Cortex of kidney (tissue), 1 donor: ENCODE measurements around the gene NRARP.

Source experiments
- DNase-seq: peaks from one replicate; lab custom pipeline; 2025; lab: John Stamatoyannopoulos, UW

NRARP gene

DNA sequence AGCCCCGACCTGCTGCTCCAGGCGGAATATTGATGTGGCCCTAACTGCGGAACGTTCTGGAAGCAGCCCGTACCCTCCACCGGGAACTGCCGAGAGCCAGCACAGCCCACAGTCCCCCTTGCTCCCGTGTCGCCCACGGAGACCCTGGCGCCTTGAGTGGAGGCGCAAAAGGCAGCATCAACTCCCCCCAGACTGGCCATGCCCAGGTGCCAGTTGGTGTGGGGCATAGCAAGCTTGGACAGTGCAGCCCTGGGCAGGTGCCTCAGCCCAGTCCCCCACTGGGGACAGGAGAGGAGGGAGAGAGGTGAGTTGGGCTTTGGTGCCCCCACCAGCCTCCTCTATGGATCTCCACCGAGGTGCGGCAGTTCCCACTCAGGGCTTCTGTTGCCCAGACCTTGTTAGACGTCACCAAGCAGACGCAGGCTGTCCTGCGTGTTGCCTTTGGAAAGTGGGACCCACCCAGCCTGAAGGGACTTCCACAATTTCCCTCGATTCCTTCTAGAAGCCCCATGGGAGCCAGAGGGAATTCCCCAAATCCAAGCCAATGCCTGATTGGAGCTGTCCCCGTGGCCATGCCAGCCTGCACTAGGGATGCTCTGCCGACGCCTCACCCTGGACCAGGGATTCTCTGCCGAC, 19.8 kb upstream of the NRARP start:
- DNase-seq = no peak

DNA sequence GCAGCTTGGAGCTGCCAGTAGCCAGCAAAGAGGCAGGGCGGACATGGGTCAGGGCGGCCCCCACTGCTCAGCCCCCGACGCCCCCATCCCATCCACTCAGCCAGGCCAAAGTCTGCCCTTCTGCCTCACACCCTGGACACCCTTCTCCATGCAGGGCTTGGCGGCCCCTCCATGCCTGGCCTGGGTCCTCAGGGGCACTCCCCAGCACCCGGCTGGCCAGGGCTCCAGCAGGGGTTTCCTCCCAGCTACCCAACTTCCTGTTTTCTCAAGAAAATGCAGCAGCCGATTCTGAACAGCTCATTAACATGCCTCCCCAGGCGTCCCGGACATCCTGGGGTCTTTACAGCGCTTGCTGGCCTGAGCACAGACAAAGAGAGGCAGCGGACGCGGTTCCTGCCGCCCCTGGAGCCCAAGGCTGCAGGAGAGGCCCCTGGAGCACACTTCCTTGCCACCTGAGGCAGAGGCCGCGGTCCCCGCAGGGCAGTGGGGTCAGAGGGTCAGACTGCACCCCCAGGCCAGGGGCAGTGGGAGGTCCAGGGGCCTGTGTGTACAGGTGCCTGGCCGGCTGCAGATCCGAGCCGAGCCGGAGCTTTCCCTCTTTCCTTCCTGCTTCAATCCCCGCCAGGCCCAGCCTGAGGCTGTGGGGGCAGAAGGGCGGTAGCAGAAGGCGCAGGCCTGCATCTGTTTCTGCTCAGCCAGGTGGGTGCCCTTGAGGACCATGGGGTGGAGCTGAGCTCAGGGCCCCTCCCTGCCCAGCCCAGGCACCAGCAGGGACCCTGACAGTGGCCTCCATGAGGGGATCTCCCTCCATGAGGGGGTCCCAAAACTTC, 18.7 kb upstream of the NRARP start:
- no peak for DNase-seq

- DNase-seq = no peak
These were observed 17.9 kb upstream of the NRARP start for GRCh38 chr9:137319739-137320551.

- DNase-seq = no peak
These were observed 17.1 kb upstream of the NRARP start for GRCh38 chr9:137319011-137319738.

GRCh38 chr9:137318602-137319001, 16.5 kb upstream of the NRARP start:
- DNase-seq = no peak

GRCh38 chr9:137317718-137318511, 15.8 kb upstream of the NRARP start:
- DNase-seq = no peak

- DNase-seq = no peak
These were observed 15.1 kb upstream of the NRARP start for GRCh38 chr9:137317021-137317717.

DNA sequence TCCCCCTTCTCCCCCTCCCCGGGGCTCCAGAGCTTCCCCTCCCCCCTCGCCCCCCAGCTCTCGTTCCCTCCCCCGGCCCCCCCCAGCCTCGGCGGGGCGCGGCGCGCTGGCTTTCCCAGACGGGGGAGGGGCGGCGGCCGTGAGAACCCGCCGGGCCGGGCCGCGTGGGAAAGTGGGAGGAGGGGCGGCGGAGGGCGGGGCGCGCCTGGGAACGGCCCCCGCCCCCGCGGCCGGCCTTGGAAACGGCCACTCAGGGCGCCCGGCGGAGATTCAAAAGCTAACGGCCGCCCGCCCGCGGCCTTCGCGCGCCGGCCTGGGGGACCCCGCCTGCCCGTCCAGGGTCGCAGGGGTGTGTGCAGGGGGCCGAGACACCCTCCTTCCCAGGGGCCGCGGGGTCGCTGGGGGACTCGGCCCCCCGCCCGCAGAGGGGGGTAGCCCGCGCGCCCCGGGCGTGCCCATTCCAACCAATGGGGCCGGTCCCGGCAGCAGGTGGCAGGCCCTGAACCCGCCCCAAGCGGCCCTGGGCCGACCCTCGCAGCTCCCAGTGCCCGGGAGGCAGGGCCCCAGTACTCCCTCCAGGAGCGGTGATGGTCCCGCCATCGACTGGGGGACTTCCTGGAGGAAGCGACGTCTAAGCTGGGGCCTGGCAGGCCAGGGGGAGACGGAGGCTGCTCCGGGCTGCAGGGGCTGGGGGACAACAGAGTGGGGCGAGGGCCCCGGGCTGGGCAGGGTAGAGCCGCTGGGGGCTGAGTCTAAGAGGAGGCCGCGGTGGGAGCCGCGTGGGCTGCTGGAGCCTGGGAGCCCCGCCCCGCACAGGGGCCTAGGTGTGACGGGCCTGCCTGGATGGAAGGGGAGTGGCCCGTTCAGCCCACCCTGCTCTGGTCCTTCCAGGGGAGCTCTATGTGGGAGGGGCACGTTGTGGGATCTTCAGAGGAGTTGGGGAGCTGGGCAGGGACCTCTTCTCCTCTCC, 14.2 kb upstream of the NRARP start:
- DNase-seq = no peak

DNA sequence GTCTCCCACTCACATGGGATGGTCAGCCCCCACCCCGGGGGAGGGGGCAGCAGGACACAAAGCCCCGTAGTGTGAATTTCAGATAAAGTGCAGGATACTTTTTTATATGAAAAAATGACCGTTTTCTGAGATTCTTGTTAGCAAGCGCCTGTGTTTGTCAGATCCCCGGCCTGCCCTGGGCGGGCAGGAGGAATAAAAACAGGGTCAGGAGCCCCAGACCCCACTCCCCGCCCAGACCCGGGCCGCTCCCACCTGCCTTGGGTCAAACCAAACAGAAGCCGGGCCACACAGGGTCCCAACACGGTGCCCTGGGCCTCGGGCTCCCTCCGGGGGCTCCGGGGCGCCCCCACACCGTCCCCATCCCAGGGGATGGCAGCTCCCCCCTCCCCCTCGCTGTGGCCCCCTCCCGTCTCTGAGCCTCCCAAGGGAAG, 13.5 kb upstream of the NRARP start:
- DNase-seq = no peak

GRCh38 chr9:137314561-137315560, 12.8 kb upstream of the NRARP start:
- DNase-seq = no peak

DNA sequence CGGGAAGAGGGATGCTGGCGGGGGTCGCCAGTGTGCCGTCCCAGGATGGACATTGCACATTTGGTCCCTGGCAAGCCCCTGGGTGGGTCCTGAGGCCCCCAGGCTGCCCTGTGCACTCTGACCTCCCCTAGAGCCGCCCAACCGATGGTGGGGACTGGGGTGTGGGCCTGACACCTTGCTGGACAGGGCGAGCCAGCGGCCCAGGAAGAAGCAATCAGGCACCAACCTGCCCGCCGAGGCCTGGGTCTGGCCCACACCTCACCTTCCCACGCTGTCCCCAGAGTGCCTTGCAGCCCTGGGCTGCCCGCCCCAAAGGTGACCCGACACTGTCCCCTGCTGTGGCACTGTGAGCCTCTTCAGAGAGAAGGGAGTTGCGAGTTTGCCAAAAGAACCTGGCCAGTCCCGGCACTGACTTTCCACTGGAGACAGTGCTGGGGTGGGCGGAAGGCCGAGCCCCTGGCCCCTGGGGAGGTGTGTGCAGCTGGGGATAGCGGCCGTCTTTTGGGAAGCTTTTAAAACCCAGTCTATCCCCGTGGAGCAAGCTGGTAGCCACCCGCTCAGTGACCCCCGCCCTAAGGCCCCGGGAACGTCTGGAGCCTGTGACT, 12.0 kb upstream of the NRARP start:
- DNase-seq = no peak

- DNase-seq = no peak
These were observed 11.4 kb upstream of the NRARP start for GRCh38 chr9:137313326-137313936.

DNA sequence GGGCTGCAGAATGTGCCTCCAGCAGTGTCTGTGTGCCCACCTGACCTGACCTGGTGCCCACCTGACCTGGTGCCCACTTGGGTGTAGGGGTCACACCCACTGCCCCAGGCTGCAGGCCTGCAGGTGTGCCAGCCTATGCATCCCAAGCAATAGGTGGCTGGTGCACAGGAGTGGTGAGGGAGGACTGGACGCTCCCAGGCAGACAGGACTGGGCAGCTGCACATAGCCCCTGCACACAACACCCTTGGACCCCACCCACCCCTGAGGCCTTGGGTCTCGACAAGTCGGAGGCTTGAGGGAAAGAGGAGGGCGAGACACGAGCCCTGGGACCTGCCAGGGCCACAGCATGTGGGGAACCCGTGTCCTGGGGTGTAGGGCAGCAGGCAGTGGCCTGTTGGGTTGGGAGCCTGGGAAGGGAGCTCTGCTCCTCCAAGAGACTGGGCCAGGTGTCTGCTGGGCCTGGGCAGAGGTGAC, 10.8 kb upstream of the NRARP start:
- DNase-seq = no peak

- no peak for DNase-seq
These were observed 10.1 kb upstream of the NRARP start for GRCh38 chr9:137311986-137312851.

- no peak for DNase-seq
These were observed 9.3 kb upstream of the NRARP start for GRCh38 chr9:137311171-137311985.
